Tibial nerve (tissue), 4 donors: Measurements from ENCODE around the gene CHRDL2. TPM values are rescaled to one million over a fixed set of nuclear protein-coding genes. Genes with fewer than 3 reads are reported as not detected.

Source experiments
- DNase-seq, 2 donors: peaks; one replicate each; pipeline ENCODE4 v3.0.0-alpha.2; 2019; ENCODE audit warnings: low spot score in 2 of 2
- H3K27ac ChIP-seq, 4 donors: fragments of 200-600 bp; sonication (generic) in 3 of 4; one replicate each; pipeline ENCODE4 v1.5.1; 2017 to 2019; ENCODE audit warnings: mild to moderate bottlenecking in 1 of 4
- H3K27me3 ChIP-seq, 2 donors: fragments of 200-600 bp; sonication (generic) in 1 of 2; one replicate each; pipeline versions ENCODE4 v1.5.1 to v1.6.0; 2017 to 2019
- H3K36me3 ChIP-seq, 3 donors: fragments of 200-600 bp; sonication (generic); one replicate each; pipeline ENCODE4 v1.5.1; 2018 to 2019
- H3K4me1 ChIP-seq, 4 donors: fragments of 200-600 bp; sonication (generic) in 3 of 4; one replicate each; pipeline ENCODE4 v1.5.1; 2017 to 2019
- H3K4me3 ChIP-seq, 4 donors: fragments of 200-600 bp; sonication (generic) in 3 of 4; one replicate each; pipeline ENCODE4 v1.5.1; 2017 to 2019; ENCODE audit warnings: mild to moderate bottlenecking in 1 of 4, moderate library complexity in 1 of 4
- H3K9me3 ChIP-seq, 4 donors: fragments of 200-600 bp; sonication (generic) in 3 of 4; one replicate each; pipeline ENCODE4 v1.5.1; 2017 to 2019
- CTCF ChIP-seq, 5 experiments: fragments of 200-600 bp in 3 of 5; fragments of 450-650 bp in 2 of 5; sonication (generic) in 3 of 5; IDR thresholded peaks; one replicate each; pipeline ENCODE4 v1.5.1; 2016 to 2019; ENCODE audit warnings: antibody characterized with exemption in 5 of 5, mild to moderate bottlenecking in 3 of 5, moderate library complexity in 2 of 5
- EP300 ChIP-seq, 2 donors: sonication (generic); formaldehyde crosslinking; IDR thresholded peaks; one replicate each; pipeline ENCODE4 v1.6.1; 2017; ENCODE audit warnings: antibody characterized with exemption in 2 of 2, mild to moderate bottlenecking in 1 of 2
- POLR2A ChIP-seq, 2 donors: fragments of 450-650 bp; IDR thresholded peaks; one replicate each; pipeline ENCODE4 v1.6.1; 2017; ENCODE audit warnings: antibody characterized with exemption in 2 of 2, mild to moderate bottlenecking in 2 of 2, moderate library complexity in 2 of 2
- WGBS, 2 donors: methylation state at CpG; one replicate each; pipeline ENCODE4 v1.1.5; 2018; 5-methylcytosine and 5-hydroxymethylcytosine counted together
- total RNA-seq, 4 donors: library from RNA; depleted of rRNA; stranded (reverse); fragments of >200 nt; gene quantifications; one replicate each; pipeline ENCODE4 v1.1.0, GENCODE V29; 2016

Gene CHRDL2
- total RNA-seq, 4 donors from 2014 or later, result not detected

GRCh38 chr11:74683279-74683871, 47.9 kb downstream of the CHRDL2 start:
- Histone ChIP-seq H3K4me1 (peaks cover 0 to 23% (median 3%) of the 10 kb centered on the region in 4 donors), H3K9me3 (peaks cover 0 to 12% (median 0%) of the 10 kb centered on the region in 4 donors), H3K27me3 (no peaks in the 10 kb centered on the region), H3K27ac (peak overlapping the region; percentile 50 to 85 (median 68)), H3K4me3 (peak overlapping the region in 3 of 4 donors; percentile 35 to 56 (median 41)), H3K36me3 (no peaks in the 10 kb centered on the region)
- TF ChIP-seq CTCF (IDR thresholded peaks at IDR 0.05) (peak; percentile 47 to 74 (median 63)), EP300 (IDR thresholded peaks at IDR 0.05) (no peak), POLR2A (IDR thresholded peaks at IDR 0.05) (no peak)
- DNase-seq, result no peak
- 1 to 4% methylated on average over 34 to 43 of the region's 59 CpGs for WGBS, 2 donors

- peaks cover 0 to 23% (median 3%) of the 10 kb centered on the region in 4 donors for H3K4me1 ChIP-seq
- DNase-seq, result no peak
- H3K36me3 ChIP-seq, result no peaks in the 10 kb centered on the region
- 66 to 70% methylated on average over 12 to 14 of the region's 14 CpGs for WGBS, 2 donors
- peak overlapping the region in 3 of 4 donors; percentile 35 to 56 (median 41) for H3K4me3 ChIP-seq
- peak overlapping the region; percentile 50 to 85 (median 68) for H3K27ac ChIP-seq
- H3K9me3 ChIP-seq, result peaks cover 0 to 12% (median 0%) of the 10 kb centered on the region in 4 donors
- TF ChIP-seq POLR2A (IDR thresholded peaks at IDR 0.05) (no peak), EP300 (IDR thresholded peaks at IDR 0.05) (no peak), CTCF (IDR thresholded peaks at IDR 0.05) (no peak)
- no peaks in the 10 kb centered on the region for H3K27me3 ChIP-seq
These were observed 48.4 kb downstream of the CHRDL2 start for GRCh38 chr11:74682731-74683278.

- Histone ChIP-seq H3K36me3 (no peaks in the 10 kb centered on the region), H3K9me3 (peaks cover 0 to 8% (median 0%) of the 10 kb centered on the region in 4 donors), H3K27ac (peak overlapping the region in 2 of 4 donors; percentile 28 to 85), H3K27me3 (no peaks in the 10 kb centered on the region), H3K4me3 (no peak overlapping the region), H3K4me1 (peaks cover 0 to 23% (median 3%) of the 10 kb centered on the region in 4 donors)
- DNase-seq, result no peak
- TF ChIP-seq POLR2A (IDR thresholded peaks at IDR 0.05) (no peak), EP300 (IDR thresholded peaks at IDR 0.05) (no peak), CTCF (IDR thresholded peaks at IDR 0.05) (no peak)
- WGBS, 2 donors, result 81 to 92% methylated on average over 11 to 12 of the region's 12 CpGs
These were observed 49.3 kb downstream of the CHRDL2 start for GRCh38 chr11:74681686-74682651.

GRCh38 chr11:74680703-74681531, 50.3 kb downstream of the CHRDL2 start:
- H3K27me3 ChIP-seq, result no peaks in the 10 kb centered on the region
- peaks cover 0 to 2% (median 0%) of the 10 kb centered on the region in 4 donors for H3K9me3 ChIP-seq
- no peak overlapping the region for H3K4me3 ChIP-seq
- TF ChIP-seq CTCF (IDR thresholded peaks at IDR 0.05) (no peak), EP300 (IDR thresholded peaks at IDR 0.05) (no peak), POLR2A (IDR thresholded peaks at IDR 0.05) (no peak)
- DNase-seq, result no peak
- peaks cover 0 to 23% (median 3%) of the 10 kb centered on the region in 4 donors for H3K4me1 ChIP-seq
- no peaks in the 10 kb centered on the region for H3K36me3 ChIP-seq
- H3K27ac ChIP-seq, result no peak overlapping the region
- WGBS, 2 donors, result 85 to 87% methylated on average over 13 to 14 of the region's 18 CpGs
